ENCODE data around the gene IL10RB. TPM values are rescaled to one million over a fixed set of nuclear protein-coding genes. Genes with fewer than 3 reads are reported as not detected.
A peak's percentile ranks its signal among the peaks of the same experiment; 100 is the strongest.

The IL10RB gene
- total RNA-seq, 4 donors from 2014 or later, result 15.7 to 104 (median 63.2) TPM

GRCh38 chr21:33234635-33235520 is 31.3 kb upstream of the IL10RB start:
- no peaks in the 10 kb centered on the region for H3K9me3 ChIP-seq
- H3K27me3 ChIP-seq, result no peaks in the 10 kb centered on the region
- WGBS, 2 donors (ENCODE audit: low coverage in 1 of 2), result 91% methylated on average over 3 of the region's 3 CpGs; no CpG with 5 or more reads in 1 of the 2 donors
- H3K4me3 ChIP-seq, result no peak overlapping the region
- no peak overlapping the region for H3K27ac ChIP-seq
- H3K36me3 ChIP-seq, result no peaks in the 10 kb centered on the region
- DNase-seq, result no peak
- TF ChIP-seq POLR2AphosphoS5 (IDR thresholded peaks at IDR 0.05) (no peak), POLR2A (IDR thresholded peaks at IDR 0.05) (no peak), EP300 (IDR thresholded peaks at IDR 0.05; ENCODE audit: low read depth) (no peak)
- TF ChIP-seq, protein P1, sequence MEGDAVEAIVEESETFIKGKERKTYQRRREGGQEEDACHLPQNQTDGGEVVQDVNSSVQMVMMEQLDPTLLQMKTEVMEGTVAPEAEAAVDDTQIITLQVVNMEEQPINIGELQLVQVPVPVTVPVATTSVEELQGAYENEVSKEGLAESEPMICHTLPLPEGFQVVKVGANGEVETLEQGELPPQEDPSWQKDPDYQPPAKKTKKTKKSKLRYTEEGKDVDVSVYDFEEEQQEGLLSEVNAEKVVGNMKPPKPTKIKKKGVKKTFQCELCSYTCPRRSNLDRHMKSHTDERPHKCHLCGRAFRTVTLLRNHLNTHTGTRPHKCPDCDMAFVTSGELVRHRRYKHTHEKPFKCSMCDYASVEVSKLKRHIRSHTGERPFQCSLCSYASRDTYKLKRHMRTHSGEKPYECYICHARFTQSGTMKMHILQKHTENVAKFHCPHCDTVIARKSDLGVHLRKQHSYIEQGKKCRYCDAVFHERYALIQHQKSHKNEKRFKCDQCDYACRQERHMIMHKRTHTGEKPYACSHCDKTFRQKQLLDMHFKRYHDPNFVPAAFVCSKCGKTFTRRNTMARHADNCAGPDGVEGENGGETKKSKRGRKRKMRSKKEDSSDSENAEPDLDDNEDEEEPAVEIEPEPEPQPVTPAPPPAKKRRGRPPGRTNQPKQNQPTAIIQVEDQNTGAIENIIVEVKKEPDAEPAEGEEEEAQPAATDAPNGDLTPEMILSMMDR (IDR thresholded peaks at IDR 0.05), result no peak
- intact Hi-C loops (cut with DNase I; ENCODE audit: low total_unique reads) (loop anchor here (5.0 kb wide), 1 partner anchor 32 kb away; the partner anchor contains the start of gene IL10RB), in situ Hi-C loops (cut with MboI; ENCODE audit: low pct_ligation_motif_present in 1 of 4, low pct_unique_long_range_greater_than_20kb in 1 of 4, low sequenced_read_pairs in 3 of 4) (no loop called here)
- H3K4me1 ChIP-seq, result peaks cover 0 to 34% (median 6%) of the 10 kb centered on the region in 4 donors

DNA sequence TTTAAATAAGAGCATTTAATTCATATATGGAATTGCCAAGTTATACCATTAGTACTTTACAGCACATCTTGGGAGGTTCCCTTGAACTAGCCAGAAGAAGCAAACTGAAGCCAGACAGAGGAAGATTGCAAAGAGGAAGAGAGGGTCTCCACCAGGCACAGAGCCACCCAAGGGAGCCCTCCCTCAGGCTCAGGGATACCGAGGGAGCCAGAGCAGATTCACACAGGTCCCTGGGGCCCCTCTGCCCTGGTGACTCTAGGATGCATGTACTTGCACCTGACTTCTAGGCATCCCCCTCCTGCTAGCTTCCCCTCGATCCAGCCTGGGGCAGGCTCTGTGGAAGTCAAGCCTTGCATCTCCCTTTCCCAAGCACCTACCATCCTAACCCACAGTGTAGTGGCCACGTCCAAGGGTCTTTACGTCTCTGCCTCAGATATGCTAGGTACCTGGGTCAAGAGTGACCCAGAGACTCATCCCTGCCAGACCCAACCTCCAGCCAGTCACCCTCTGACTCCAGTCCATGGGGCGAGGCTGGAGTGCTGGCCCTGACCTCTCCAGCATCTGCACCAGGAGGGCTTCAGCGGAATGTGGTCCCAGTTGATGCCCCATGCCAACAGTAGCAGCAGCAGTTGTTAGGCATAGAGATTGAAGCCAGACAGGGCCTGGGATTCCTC is 30.0 kb upstream of the IL10RB start:
- TF ChIP-seq POLR2A (IDR thresholded peaks at IDR 0.05) (no peak), POLR2AphosphoS5 (IDR thresholded peaks at IDR 0.05) (no peak), EP300 (IDR thresholded peaks at IDR 0.05; ENCODE audit: low read depth) (no peak)
- TF ChIP-seq, protein P1 (IDR thresholded peaks at IDR 0.05), result no peak
- Histone ChIP-seq H3K9me3 (no peaks in the 10 kb centered on the region), H3K27ac (no peak overlapping the region), H3K27me3 (no peaks in the 10 kb centered on the region), H3K4me1 (peaks cover 0 to 25% (median 2%) of the 10 kb centered on the region in 4 donors), H3K36me3 (no peaks in the 10 kb centered on the region), H3K4me3 (no peak overlapping the region)
- intact Hi-C loops (cut with DNase I; ENCODE audit: low total_unique reads) (no loop called here), in situ Hi-C loops (cut with MboI; ENCODE audit: low pct_ligation_motif_present in 1 of 4, low pct_unique_long_range_greater_than_20kb in 1 of 4, low sequenced_read_pairs in 3 of 4) (no loop called here)
- WGBS, 2 donors (ENCODE audit: low coverage in 1 of 2), result 96% methylated on average over 6 of the region's 6 CpGs; no CpG with 5 or more reads in 1 of the 2 donors
- DNase-seq, result no peak

GRCh38 chr21:33236766-33237165 is 29.4 kb upstream of the IL10RB start:
- TF ChIP-seq POLR2A (IDR thresholded peaks at IDR 0.05), result no peak
- TF ChIP-seq EP300 (IDR thresholded peaks at IDR 0.05; ENCODE audit: low read depth), result no peak
- TF ChIP-seq POLR2AphosphoS5 (IDR thresholded peaks at IDR 0.05), result no peak
- no peak overlapping the region for H3K27ac ChIP-seq
- intact Hi-C loops (cut with DNase I; ENCODE audit: low total_unique reads) (no loop called here), in situ Hi-C loops (cut with MboI; ENCODE audit: low pct_ligation_motif_present in 1 of 4, low pct_unique_long_range_greater_than_20kb in 1 of 4, low sequenced_read_pairs in 3 of 4) (no loop called here)
- H3K27me3 ChIP-seq, result no peaks in the 10 kb centered on the region
- H3K4me3 ChIP-seq, result no peak overlapping the region
- H3K9me3 ChIP-seq, result no peaks in the 10 kb centered on the region
- WGBS, 2 donors (ENCODE audit: low coverage in 1 of 2), result 83 to 92% methylated on average over 2 of the region's 2 CpGs
- peaks cover 0 to 21% (median 2%) of the 10 kb centered on the region in 4 donors for H3K4me1 ChIP-seq
- DNase-seq, result no peak
- H3K36me3 ChIP-seq, result no peaks in the 10 kb centered on the region

DNA sequence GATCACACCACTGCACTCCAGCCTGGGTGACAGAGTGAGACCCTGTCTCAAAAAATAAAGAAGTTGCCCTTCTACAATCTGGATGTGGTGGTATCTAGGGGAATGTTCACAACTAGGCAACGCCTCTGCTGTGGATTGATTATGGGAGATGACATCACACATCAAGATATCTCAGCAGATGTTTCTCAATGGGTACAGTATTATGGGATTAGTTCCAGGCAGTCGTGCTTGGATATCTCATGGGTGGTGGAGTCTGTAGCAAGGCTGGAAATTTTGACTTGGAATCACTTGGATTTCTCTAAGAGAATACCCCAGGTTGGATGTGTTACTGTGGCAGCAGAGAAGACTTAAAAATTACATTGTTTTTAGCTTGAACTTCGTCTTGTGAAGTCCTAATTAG is 28.7 kb upstream of the IL10RB start:
- Histone ChIP-seq H3K36me3 (no peaks in the 10 kb centered on the region), H3K9me3 (no peaks in the 10 kb centered on the region), H3K4me3 (no peak overlapping the region), H3K27ac (peak overlapping the region in 3 of 4 donors; percentile 33 to 55 (median 46)), H3K4me1 (peaks cover 0 to 15% (median 2%) of the 10 kb centered on the region in 4 donors), H3K27me3 (no peaks in the 10 kb centered on the region)
- TF ChIP-seq, protein P1 (IDR thresholded peaks at IDR 0.05), result no peak
- no peak for TF ChIP-seq EP300 (IDR thresholded peaks at IDR 0.05; ENCODE audit: low read depth)
- no peak for TF ChIP-seq POLR2A (IDR thresholded peaks at IDR 0.05)
- TF ChIP-seq POLR2AphosphoS5 (IDR thresholded peaks at IDR 0.05), result no peak
- intact Hi-C loops (cut with DNase I; ENCODE audit: low total_unique reads) (no loop called here), in situ Hi-C loops (cut with MboI; ENCODE audit: low pct_ligation_motif_present in 1 of 4, low pct_unique_long_range_greater_than_20kb in 1 of 4, low sequenced_read_pairs in 3 of 4) (no loop called here)
- DNase-seq, result no peak
- WGBS, 2 donors (ENCODE audit: low coverage in 1 of 2), result 73 to 79% methylated on average over 3 of the region's 3 CpGs

Measured in transverse colon (tissue), 4 donors.